Cardiac muscle cell (in vitro differentiated cells and primary cell): ENCODE results near the gene IFNAR1. TPM values are rescaled to one million over a fixed set of nuclear protein-coding genes. Genes with fewer than 3 reads are reported as not detected.

ENCODE experiments used
- DNase-seq, 2 donors: peaks; one replicate each; pipeline versions ENCODE4 v3.0.0 to v3.0.0-alpha.2; 2010 to 2017; ENCODE audit warnings: low read depth in 1 of 2, low spot score in 1 of 2
- H3K27ac ChIP-seq: fragments of 200-600 bp; sonication (generic); 2 replicates; pipeline ENCODE4 v1.5.1; 2016
- H3K27me3 ChIP-seq: fragments of 200-600 bp; sonication (generic); 2 replicates; pipeline ENCODE4 v1.6.0; 2016; ENCODE audit warnings: control low read depth
- H3K36me3 ChIP-seq: fragments of 200-600 bp; sonication (generic); 2 replicates; pipeline ENCODE4 v1.5.1; 2016; ENCODE audit warnings: control low read depth
- H3K4me1 ChIP-seq: fragments of 200-600 bp; sonication (generic); 2 replicates; pipeline ENCODE4 v1.8.1; 2017; ENCODE audit warnings: low read depth, mild to moderate bottlenecking, mixed run types
- H3K4me3 ChIP-seq: fragments of 200-600 bp; sonication (generic); 2 replicates; pipeline ENCODE4 v1.5.1; 2016; ENCODE audit warnings: mild to moderate bottlenecking
- H3K9me3 ChIP-seq: fragments of 200-600 bp; sonication (generic); 2 replicates; pipeline ENCODE4 v1.5.1; 2017; ENCODE audit warnings: low read depth, mild to moderate bottlenecking, control low read depth
- polyA plus RNA-seq: library from polyadenylated mRNA; unstranded; fragments of >200 nt; fragmentation: Nextera tagmentation; extraction: Ambion mirVana; gene quantifications from 2 replicates; pipeline ENCODE4 v1.2.1, GENCODE V29; 2016
- total RNA-seq: library from RNA; depleted of rRNA; stranded (reverse); fragments of >200 nt; gene quantifications from 2 replicates; pipeline ENCODE4 v1.2.3, GENCODE V29; 2016
- TF ChIP-seq, protein P1 (sequence below): IDR thresholded peaks from 2 replicates; pipeline ENCODE4 v1.5.1; 2012; ENCODE audit warnings: low read depth, mild to moderate bottlenecking, low read length

IFNAR1 gene
- total and polyA plus RNA-seq, 2 experiments from 2014 or later = 6.5 to 18.6 TPM

DNA sequence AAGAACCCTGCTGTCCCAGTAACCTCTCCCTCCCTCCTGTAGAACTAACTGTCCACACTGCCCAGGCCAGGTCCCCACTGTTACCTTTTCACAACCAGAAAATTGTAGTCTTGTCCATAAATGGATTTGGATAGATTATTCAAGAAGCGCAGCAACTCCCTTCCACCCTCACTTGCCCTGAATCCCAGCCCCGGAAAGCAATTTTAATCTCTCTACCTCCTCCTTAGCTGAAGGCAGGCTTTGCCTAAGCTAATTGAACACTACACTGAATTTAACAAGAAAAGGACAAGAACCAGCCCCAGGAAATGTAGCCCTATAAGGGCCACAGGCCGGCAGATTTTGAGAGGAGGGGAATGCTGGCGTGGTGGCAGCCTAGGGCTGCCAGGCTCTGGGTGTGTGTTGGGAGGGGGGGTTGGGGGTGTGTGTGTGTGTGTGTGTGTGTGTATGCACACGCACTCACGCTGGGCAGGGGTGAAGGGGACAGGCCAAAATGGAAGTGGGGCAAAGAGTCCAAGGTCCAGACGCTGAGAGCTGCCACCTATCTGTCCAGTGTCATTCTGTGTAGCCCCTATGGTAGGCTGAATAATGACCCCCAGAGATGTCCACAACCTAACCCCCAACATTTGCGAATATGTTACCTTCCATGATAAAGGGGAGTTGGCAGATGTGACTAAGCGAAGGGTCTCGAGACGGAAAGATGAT, 67.7 kb downstream of the IFNAR1 start:
- no peaks in the 10 kb centered on the region for H3K27me3 ChIP-seq
- no peaks in the 10 kb centered on the region for H3K9me3 ChIP-seq
- DNase-seq = no peak
- no peak overlapping the region for H3K4me3 ChIP-seq
- peak overlapping the region; percentile 66 for H3K27ac ChIP-seq
- no peaks in the 10 kb centered on the region for H3K4me1 ChIP-seq
- TF ChIP-seq, protein P1, sequence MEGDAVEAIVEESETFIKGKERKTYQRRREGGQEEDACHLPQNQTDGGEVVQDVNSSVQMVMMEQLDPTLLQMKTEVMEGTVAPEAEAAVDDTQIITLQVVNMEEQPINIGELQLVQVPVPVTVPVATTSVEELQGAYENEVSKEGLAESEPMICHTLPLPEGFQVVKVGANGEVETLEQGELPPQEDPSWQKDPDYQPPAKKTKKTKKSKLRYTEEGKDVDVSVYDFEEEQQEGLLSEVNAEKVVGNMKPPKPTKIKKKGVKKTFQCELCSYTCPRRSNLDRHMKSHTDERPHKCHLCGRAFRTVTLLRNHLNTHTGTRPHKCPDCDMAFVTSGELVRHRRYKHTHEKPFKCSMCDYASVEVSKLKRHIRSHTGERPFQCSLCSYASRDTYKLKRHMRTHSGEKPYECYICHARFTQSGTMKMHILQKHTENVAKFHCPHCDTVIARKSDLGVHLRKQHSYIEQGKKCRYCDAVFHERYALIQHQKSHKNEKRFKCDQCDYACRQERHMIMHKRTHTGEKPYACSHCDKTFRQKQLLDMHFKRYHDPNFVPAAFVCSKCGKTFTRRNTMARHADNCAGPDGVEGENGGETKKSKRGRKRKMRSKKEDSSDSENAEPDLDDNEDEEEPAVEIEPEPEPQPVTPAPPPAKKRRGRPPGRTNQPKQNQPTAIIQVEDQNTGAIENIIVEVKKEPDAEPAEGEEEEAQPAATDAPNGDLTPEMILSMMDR = no peak
- H3K36me3 ChIP-seq = no peaks in the 10 kb centered on the region

DNA sequence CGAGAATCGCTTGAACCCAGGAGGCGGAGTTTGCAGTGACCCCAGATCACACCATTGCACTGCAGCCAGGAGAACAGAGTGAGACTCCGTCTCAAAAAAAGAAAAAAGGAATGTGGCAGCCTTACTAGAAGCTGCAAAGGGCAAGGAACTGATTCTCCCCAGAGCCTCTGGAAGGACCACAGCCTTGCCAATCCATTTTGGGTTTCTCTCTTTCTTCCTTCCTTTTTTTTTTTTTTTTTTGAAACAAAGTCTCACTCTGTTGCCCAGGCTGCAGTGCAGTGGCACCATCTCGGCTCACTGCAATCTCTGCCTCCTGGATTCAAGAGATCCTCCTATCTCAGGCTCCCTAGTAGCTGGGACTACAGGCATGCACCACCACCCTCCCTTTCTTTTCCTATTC, 68.6 kb downstream of the IFNAR1 start:
- Histone ChIP-seq H3K27me3 (no peaks in the 10 kb centered on the region), H3K27ac (no peak overlapping the region), H3K9me3 (no peaks in the 10 kb centered on the region), H3K4me3 (no peak overlapping the region), H3K4me1 (no peaks in the 10 kb centered on the region), H3K36me3 (no peaks in the 10 kb centered on the region)
- no peak for DNase-seq
- TF ChIP-seq, protein P1 = no peak

DNA sequence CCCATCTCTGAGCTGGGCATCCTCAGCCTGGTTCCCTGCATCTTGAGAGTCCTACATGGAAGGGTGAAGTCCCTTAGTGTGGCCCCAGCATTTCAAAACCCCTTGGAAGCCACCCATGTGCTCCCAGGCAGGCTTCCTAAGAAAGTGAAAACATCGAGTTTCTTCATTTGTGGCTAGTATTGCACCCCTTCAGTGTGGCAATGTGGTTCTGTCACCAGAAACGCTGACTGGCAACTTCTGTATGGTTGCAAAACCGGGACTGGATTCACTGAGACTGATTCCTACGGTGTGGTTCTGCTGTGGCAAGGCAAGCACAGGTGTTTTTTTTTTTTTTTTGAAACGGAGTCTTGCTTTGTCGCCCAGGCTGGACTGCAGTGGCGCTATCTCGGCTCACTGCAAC, 69.5 kb downstream of the IFNAR1 start:
- Histone ChIP-seq H3K27ac (no peak overlapping the region), H3K4me1 (no peaks in the 10 kb centered on the region), H3K36me3 (no peaks in the 10 kb centered on the region), H3K4me3 (no peak overlapping the region), H3K27me3 (no peaks in the 10 kb centered on the region), H3K9me3 (no peaks in the 10 kb centered on the region)
- DNase-seq = peak in 1 of 2 donors; percentile 65
- TF ChIP-seq, protein P1 = no peak

DNA sequence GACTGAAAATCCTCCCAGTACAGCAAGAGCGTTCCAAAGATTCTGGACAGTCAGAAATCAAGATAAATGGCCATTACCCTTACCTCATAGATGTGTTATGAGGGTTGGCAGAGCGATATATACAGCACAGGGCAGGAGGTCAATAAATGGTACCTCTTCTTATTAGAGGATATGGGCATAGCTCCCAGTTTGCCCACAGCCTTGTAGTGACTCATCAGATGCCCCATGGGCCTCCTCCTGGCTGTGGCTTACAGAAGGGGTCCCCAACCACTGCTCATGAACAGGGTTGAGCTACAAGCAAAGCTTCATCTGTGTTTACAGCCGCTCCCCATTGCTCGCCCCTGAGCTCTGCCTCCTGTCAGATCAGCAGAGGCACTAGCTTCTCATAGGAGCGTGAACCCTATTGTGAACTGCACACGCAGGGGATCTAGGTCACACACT, 71.1 kb downstream of the IFNAR1 start:
- no peaks in the 10 kb centered on the region for H3K4me1 ChIP-seq
- H3K4me3 ChIP-seq = no peak overlapping the region
- H3K27me3 ChIP-seq = no peaks in the 10 kb centered on the region
- no peaks in the 10 kb centered on the region for H3K9me3 ChIP-seq
- no peak for DNase-seq
- TF ChIP-seq, protein P1 = no peak
- H3K36me3 ChIP-seq = no peaks in the 10 kb centered on the region
- no peak overlapping the region for H3K27ac ChIP-seq

DNA sequence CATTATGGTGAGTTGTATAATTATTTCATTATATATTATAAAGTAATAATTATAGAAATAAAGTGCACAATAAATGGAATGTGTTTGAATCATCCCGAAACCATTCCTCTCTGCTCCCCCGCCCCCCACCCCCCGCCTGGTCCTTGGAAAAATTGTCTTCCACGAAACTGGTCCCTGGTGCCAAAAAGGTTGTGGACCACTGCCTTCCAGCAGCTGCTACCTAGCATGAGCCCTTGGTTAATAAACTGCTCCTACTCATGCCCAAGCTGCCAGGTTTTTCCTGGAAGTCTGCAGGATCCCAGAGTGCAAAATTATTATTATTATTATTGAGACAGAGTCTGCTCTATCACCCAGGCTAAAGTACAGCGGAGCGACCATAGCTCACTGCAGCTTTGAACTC, 71.7 kb downstream of the IFNAR1 start:
- DNase-seq = no peak
- Histone ChIP-seq H3K36me3 (no peaks in the 10 kb centered on the region), H3K27ac (no peak overlapping the region), H3K4me3 (no peak overlapping the region), H3K9me3 (no peaks in the 10 kb centered on the region), H3K27me3 (no peaks in the 10 kb centered on the region), H3K4me1 (no peaks in the 10 kb centered on the region)
- TF ChIP-seq, protein P1 = no peak
